Measurements from ENCODE around the gene CLPSL1. TPM values are rescaled to one million over a fixed set of nuclear protein-coding genes. Genes with fewer than 3 reads are reported as not detected.

Gene CLPSL1
- total and polyA plus RNA-seq, 2 of the 13 experiments (the other 11 are each of a cell fraction or from before 2014, with no cell fraction given), result not detected

DNA sequence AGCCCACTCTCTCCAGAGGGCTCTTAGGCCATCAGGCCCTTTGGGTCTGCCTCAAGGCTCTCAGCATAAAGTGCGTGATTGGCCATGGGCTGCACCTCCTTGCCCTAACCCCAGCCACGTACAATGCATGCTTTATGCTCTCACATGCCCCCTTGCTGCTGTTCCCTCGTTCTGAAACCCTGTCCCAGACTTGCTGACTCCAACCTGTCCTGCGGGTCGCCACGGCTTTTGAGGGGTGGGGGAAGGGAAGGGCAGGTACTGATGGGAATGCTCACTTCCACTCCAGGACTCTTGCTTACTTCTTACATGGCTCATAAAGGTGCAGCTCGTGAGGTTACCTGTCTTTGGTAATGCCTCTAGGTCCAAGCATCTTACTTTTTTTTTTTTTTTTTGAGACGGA, 38.0 kb upstream of the CLPSL1 start (continued):
- TF ChIP-seq, protein P1, sequence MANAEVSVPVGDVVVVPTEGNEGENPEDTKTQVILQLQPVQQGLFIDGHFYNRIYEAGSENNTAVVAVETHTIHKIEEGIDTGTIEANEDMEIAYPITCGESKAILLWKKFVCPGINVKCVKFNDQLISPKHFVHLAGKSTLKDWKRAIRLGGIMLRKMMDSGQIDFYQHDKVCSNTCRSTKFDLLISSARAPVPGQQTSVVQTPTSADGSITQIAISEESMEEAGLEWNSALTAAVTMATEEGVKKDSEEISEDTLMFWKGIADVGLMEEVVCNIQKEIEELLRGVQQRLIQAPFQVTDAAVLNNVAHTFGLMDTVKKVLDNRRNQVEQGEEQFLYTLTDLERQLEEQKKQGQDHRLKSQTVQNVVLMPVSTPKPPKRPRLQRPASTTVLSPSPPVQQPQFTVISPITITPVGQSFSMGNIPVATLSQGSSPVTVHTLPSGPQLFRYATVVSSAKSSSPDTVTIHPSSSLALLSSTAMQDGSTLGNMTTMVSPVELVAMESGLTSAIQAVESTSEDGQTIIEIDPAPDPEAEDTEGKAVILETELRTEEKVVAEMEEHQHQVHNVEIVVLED (CRISPR knock-in tag; IDR thresholded peaks at IDR 0.05; ENCODE audit: borderline replicate concordance), result no peak
- TF ChIP-seq RNF2 (conservative IDR thresholded peaks at IDR 0.05; ENCODE audit: low read depth), result no peak
- TF ChIP-seq, protein P2, sequence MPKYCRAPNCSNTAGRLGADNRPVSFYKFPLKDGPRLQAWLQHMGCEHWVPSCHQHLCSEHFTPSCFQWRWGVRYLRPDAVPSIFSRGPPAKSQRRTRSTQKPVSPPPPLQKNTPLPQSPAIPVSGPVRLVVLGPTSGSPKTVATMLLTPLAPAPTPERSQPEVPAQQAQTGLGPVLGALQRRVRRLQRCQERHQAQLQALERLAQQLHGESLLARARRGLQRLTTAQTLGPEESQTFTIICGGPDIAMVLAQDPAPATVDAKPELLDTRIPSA (CRISPR knock-in tag; IDR thresholded peaks at IDR 0.05; ENCODE audit: borderline replicate concordance), result no peak
- TF ChIP-seq REL (CRISPR knock-in tag; conservative IDR thresholded peaks at IDR 0.05), result no peak
- TF ChIP-seq ZNF563 (CRISPR knock-in tag; IDR thresholded peaks at IDR 0.05), result no peak; the same call in 1 of the 2 replicates
- no peak for TF ChIP-seq NFE2L1 (CRISPR knock-in tag; IDR thresholded peaks at IDR 0.05; ENCODE audit: borderline replicate concordance)
- no peak for TF ChIP-seq ZBTB42 (CRISPR knock-in tag; IDR thresholded peaks at IDR 0.05)
- TF ChIP-seq ZNF101 (CRISPR knock-in tag; IDR thresholded peaks at IDR 0.05; ENCODE audit: borderline replicate concordance, low read depth), result no peak
- peak; percentile 49; the same call in 1 of the 2 replicates for TF ChIP-seq HOXA3 (CRISPR knock-in tag; IDR thresholded peaks at IDR 0.05)
- TF ChIP-seq THAP11 (CRISPR knock-in tag; IDR thresholded peaks at IDR 0.05), result no peak
- no peak for TF ChIP-seq ZNF672 (CRISPR knock-in tag; IDR thresholded peaks at IDR 0.05)
- TF ChIP-seq HIVEP1 (CRISPR knock-in tag; IDR thresholded peaks at IDR 0.05), result peak; percentile 44; the same call in 1 of the 2 replicates
- TF ChIP-seq, protein P3, sequence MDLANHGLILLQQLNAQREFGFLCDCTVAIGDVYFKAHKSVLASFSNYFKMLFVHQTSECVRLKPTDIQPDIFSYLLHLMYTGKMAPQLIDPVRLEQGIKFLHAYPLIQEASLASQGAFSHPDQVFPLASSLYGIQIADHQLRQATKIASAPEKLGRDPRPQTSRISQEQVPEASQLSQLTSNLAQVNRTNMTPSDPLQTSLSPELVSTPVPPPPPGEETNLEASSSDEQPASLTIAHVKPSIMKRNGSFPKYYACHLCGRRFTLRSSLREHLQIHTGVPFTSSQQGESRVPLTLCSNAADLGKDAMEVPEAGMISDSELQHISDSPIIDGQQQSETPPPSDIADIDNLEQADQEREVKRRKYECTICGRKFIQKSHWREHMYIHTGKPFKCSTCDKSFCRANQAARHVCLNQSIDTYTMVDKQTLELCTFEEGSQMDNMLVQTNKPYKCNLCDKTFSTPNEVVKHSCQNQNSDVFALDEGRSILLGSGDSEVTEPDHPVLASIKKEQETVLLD (CRISPR knock-in tag; IDR thresholded peaks at IDR 0.05; ENCODE audit: low read depth), result no peak
- TF ChIP-seq ZNF207 (IDR thresholded peaks at IDR 0.05; ENCODE audit: borderline replicate concordance), result no peak
- TF ChIP-seq NFATC3 (CRISPR knock-in tag; IDR thresholded peaks at IDR 0.05), result no peak
- TF ChIP-seq NAIF1 (CRISPR knock-in tag; IDR thresholded peaks at IDR 0.05; ENCODE audit: borderline replicate concordance), result no peak
- TF ChIP-seq ZNF75D (CRISPR knock-in tag; IDR thresholded peaks at IDR 0.05; ENCODE audit: borderline replicate concordance), result no peak
- TF ChIP-seq EEA1 (CRISPR knock-in tag; IDR thresholded peaks at IDR 0.05; ENCODE audit: borderline replicate concordance), result no peak
- TF ChIP-seq ZNF367 (CRISPR knock-in tag; IDR thresholded peaks at IDR 0.05; ENCODE audit: borderline replicate concordance), result no peak
- no peak for TF ChIP-seq ARNT2 (CRISPR knock-in tag; IDR thresholded peaks at IDR 0.05; ENCODE audit: low read depth)
- TF ChIP-seq, protein P4, sequence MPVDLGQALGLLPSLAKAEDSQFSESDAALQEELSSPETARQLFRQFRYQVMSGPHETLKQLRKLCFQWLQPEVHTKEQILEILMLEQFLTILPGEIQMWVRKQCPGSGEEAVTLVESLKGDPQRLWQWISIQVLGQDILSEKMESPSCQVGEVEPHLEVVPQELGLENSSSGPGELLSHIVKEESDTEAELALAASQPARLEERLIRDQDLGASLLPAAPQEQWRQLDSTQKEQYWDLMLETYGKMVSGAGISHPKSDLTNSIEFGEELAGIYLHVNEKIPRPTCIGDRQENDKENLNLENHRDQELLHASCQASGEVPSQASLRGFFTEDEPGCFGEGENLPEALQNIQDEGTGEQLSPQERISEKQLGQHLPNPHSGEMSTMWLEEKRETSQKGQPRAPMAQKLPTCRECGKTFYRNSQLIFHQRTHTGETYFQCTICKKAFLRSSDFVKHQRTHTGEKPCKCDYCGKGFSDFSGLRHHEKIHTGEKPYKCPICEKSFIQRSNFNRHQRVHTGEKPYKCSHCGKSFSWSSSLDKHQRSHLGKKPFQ (CRISPR knock-in tag; IDR thresholded peaks at IDR 0.05; ENCODE audit: insufficient replicate concordance), result no peak
- TF ChIP-seq, protein P5, sequence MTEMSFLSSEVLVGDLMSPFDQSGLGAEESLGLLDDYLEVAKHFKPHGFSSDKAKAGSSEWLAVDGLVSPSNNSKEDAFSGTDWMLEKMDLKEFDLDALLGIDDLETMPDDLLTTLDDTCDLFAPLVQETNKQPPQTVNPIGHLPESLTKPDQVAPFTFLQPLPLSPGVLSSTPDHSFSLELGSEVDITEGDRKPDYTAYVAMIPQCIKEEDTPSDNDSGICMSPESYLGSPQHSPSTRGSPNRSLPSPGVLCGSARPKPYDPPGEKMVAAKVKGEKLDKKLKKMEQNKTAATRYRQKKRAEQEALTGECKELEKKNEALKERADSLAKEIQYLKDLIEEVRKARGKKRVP (CRISPR knock-in tag; IDR thresholded peaks at IDR 0.05), result no peak
- TF ChIP-seq TARDBP (CRISPR knock-in tag; IDR thresholded peaks at IDR 0.05), result 0 out of 2 replicates have a peak, but pooled peaks have one; percentile 57
